Skin epidermis (tissue), 12 donors: Measurements from ENCODE around the gene GSDME.
"Not testable (repeated sequence)": the region's sequence is repeated elsewhere in the genome, so short reads cannot be mapped to it uniquely, and the experiment has no call there.

ENCODE experiments used
- H3K27ac ChIP-seq, 21 experiments: fragments of 200-600 bp; sonication (generic) in 11 of 21; one replicate each; pipeline ENCODE4 v1.5.0; 2020; ENCODE audit warnings: mild to moderate bottlenecking in 3 of 21, inconsistent platforms in 2 of 21, moderate library complexity in 2 of 21
- H3K4me3 ChIP-seq, 7 experiments: fragments of 200-600 bp; sonication (generic) in 2 of 7; one replicate each; pipeline ENCODE4 v1.5.0; 2020; ENCODE audit warnings: inconsistent platforms in 2 of 7, mild to moderate bottlenecking in 2 of 7, moderate library complexity in 1 of 7

GSDME gene

DNA sequence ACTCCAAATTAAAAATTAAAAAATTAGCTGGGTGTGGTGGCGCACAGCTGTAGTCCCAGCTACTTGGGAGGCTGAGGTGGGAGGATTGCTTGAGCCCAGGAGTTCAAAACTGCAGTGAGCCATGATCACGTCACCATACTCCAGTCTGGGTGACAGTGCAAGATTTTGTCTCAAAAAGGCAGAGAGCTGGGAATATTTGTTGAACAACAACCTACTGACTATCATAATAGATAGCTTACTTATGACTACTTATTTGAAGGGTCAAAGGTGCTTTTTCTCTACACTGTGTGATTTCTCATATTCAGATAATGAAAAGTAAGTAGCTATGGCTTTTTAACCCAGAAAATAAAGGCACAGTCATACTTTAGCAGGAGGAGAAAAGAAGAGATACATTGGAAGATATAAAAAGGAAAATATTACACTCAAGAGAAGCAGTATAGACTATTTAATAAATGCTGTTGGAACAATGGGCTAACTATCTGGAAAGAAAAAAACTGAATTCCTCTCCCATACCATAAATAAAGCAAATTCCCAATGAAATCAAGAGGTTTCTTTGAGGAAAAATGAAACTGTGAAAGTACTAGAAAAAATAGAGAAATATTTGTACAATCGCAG, 6.7 kb downstream of the GSDME start:
- H3K27ac ChIP-seq: no peak overlapping the region
- no peak overlapping the region for H3K4me3 ChIP-seq

DNA sequence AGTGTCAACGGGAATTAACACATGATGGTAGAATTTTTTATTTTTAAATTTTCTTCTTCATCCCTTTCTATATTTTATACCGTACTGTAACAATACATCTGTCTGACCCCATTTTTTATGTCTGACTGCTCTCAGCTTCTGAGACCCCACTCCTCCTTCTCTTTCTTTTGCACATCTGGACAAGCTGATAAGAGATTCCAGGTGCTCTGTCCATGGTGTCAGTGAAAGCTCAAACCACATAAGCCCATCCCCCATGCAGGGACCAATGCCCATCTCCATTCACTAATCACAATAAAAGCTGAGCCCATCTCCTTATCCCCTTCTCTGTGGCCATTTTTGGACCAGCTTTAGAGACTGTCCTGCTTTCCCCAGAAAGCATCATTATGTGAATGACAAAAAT, 8.7 kb downstream of the GSDME start:
- H3K27ac ChIP-seq: no peak overlapping the region
- no peak overlapping the region for H3K4me3 ChIP-seq

DNA sequence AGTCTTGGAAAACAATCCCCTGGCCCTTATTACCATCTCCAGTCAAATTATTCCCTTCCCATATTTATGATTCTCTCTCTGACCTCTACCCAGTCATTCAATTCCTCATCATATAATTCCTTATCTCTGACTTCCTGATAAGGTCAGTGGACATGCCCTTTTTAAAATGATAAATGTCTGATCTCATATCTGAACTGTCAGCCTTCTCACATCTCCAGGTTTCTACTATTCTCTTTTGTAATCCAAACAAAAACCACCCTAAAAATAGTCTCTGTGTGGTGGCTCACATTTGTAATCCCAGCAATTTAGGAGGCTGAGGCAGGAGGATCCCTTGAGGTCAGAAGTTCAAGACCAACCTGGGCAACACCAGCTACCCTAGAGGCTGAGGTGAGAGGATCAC, 11.9 kb downstream of the GSDME start:
- no peak overlapping the region for H3K27ac ChIP-seq
- H3K4me3 ChIP-seq: no peak overlapping the region

DNA sequence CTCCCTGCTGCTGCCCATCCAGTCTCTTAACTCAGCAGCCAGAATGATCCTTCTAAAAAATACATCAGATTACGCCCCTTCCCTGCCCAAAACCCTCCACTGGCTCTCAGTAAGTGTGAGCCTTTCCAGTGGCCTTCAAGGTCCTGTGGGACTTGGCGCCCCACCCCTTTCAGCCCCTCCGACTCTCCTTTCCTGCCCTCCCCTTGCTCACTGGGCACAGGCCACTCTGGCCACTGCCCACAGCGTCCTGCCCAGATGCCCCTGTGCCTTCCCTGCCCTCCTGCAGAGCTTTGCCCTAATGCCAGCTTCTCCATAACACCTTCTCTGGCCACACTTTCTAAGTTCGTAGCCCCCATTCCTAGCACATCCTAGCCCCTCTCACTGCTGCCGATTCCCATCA, 13.8 kb downstream of the GSDME start:
- no peak overlapping the region for H3K27ac ChIP-seq
- no peak overlapping the region for H3K4me3 ChIP-seq

DNA sequence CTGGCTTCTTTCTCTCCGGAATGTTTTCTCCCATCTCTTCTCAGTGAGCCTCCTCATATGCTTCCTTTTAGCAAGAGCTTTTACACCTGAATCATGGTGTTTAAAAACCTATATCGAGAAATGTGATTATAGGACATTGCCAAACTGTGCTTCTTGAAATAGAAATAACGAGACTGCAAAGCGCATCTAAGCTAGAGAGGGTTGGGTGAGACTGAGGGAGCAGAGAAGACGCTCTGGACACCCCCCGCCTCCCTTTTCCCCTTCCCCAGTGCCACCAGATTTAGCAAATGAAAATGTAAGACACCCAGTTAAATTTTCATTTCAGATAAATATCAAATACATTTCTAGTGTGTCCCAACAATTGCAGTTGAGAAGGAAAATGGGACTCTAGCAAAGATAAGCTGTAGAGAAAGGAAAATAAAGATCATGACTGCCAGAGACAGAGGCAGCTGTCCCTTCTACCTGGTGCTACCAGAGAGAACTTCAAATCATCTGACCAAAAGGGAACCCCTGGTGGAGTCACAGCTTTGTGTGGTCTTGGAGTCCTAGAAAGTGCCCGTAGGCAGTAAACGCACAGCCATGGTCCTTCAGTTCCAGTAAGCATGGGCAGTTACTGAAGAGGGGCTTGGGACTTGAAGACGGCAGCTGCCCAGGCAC, 14.6 kb downstream of the GSDME start:
- Histone ChIP-seq H3K4me3 (no peak overlapping the region), H3K27ac (peak overlapping the region in 1 of 21 experiments; percentile 16)

DNA sequence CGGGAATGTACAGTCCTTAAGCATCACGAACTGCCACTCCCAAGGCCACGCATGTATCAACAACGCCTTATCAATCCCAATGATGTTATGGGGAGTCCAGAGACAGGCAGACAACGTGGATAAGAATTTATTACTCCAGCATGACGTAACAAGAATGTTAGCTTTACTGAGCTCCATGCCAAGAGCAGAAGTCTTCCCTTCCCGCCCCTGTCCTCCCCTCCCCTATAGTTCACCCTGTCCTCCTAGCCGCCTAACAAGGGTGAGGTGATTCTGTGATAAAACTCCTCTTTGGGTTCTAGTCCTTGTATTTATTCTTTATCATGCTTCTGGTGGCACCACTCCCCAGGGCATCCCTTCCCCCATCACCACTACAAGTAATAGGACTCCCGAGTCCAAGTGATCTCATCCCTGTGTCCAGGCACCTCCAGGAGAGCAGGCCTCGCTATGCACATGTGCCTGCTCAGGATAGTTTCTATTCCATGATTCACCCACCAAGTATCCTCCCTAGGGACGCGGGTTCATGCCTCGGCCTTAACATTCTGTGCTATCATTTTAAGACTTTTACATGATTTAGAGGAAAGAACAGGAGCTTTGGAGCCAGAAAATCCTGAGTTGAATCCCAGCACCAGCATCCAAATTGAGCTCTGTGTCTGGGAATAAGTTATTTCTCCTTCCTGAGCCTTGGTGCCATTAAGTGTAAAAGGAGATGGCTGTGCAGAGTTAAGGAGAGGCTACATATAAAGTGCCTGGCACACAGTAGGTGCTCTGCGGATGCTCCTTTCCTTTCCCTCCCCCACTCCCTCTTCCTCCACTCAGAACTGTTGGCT, 15.4 kb downstream of the GSDME start:
- Histone ChIP-seq H3K4me3 (no peak overlapping the region), H3K27ac (no peak overlapping the region)

DNA sequence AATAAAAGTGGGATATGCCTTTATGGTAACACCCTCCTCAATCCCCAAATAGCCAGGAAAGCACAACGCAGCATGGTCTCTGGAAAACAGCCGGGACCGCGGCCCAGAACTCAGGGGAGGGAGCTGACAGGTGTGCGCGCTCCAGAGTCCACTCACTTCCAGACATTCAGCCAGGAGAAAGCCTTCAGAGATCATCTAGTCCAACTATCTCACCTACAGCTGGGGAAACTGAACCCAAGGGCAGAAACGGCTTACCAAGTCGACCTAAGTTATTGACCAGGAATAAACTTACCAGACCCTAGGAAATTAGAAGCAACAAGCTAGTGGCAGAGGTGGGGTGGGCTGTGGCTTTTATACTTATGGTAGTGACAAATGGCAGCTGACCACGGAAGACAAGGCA, 16.4 kb downstream of the GSDME start:
- Histone ChIP-seq H3K4me3 (no peak overlapping the region), H3K27ac (no peak overlapping the region)

DNA sequence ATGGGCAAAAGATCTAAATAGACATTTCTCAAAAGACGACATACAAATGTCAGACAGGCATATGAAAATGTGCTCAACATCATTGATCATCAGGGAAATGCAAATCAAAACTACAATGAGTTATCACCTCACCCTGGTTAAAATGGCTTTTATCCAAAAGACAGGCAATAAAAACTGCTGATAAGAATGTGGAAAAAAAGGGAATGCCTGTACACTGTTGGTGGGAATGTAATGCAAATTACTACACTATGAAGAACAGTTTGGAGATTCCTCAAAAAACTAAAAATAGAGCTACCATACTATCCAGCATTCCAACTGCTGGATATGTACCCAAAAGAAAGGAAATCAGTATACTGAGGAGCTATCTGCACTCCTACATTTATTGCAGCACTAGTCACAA, 18.0 kb downstream of the GSDME start:
- Histone ChIP-seq H3K4me3 (no peak overlapping the region), H3K27ac (no peak overlapping the region)

DNA sequence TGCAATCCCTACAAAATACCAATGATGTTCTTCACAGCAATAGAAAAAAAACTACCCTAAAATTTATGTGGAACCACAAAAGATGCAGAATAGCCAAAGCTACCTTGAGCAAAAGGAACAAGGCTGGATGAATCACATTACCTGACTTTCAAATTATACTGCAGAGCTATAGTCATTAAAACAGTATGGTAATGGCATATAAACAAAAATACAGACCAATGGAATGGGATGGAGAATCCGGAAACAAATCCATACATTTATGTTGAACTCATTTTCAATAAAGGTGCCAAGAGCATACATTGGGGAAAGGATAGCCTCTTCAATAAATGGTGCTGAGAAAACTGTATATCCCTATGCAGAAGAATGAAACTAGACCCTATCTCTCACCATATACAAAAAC, 18.7 kb downstream of the GSDME start:
- H3K4me3 ChIP-seq: no peak overlapping the region
- H3K27ac ChIP-seq: no peak overlapping the region

DNA sequence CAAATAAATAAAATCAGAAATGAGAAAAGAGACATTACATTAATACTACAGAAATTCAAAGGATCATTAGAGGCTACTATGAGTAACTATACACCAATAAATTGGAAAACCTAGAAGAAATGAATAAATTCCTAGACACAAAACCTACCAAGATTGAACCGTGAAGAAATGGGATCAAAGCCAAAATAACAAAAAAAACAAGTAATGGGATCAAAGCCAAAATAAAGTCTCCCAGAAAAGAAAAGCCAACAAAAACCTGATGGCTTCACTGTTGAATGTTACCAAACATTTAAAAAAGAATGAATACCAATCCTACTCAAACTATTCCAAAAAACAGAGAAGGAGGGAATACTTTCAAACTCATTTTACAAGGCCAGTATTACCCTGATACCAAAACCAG, 20.0 kb downstream of the GSDME start:
- H3K4me3 ChIP-seq: no peak overlapping the region
- no peak overlapping the region for H3K27ac ChIP-seq

DNA sequence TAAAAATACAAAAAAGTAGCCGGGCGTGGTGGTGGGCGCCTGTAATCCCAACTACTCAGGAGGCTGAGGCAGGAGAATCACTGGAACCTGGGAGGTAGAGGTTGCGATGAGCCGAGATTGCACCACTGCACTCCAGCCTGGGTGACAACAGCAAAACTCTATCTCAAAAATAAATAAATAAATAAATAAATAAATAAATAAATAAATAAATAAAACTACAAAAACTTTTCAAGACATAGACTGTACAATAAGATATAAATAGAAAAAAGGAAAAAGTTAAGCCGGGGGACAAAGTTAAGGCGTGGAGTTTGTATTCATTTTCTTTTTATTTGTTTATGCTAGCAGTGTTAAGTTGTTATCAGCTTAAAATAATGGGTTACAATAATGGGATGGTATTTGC, 21.7 kb downstream of the GSDME start:
- not testable (repeated sequence) for H3K27ac ChIP-seq, H3K4me3 ChIP-seq

DNA sequence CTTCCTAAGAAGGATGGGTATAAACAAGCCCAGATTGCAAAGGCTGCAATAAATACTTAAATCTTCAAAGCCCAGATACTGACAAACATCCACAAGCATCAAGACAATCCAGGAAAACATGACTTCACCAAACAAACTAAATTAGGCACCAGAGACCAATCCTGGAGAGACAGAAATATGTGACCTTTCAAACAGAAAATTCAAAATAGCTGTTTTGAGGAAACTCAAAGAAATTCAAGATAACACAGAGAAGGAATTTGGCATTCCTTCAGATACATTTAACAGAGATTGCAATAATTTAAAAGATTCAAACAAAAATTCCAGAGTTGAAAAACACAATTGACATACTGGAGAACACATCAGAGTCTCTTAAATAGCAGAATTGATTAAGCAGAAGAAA, 23.0 kb downstream of the GSDME start:
- H3K27ac ChIP-seq: no peak overlapping the region
- H3K4me3 ChIP-seq: no peak overlapping the region

DNA sequence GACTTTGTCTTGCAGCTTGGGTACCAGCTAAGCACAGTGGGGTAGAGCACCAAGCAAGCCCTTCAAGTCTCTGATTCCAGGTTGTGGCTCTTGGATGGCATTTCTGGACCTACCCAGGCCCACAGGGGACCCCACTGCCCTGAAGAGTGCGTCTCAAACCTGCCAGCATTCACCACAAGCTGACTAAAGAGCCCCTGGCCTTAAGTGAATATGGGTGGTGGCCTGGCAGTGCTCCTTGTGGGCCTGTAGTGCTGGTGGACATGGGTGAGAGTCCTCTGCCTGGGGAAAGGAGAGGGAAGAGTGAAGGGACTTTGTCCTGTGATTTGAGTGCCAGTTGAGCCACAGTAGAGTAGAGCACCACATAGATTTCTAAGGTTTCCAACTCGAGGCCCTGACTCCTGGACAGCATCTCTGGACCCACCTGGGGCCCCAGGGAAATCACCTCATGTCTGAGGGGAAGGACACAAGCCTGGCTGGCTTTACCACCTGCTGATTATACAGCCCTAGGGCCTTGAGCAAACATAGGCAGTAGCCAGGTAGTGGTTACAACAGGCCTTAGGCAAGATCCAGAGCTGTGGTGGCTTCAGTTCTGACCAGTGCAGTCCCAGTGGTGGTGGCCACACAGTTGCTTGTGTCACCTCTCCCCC, 23.7 kb downstream of the GSDME start:
- no peak overlapping the region for H3K4me3 ChIP-seq
- no peak overlapping the region for H3K27ac ChIP-seq

DNA sequence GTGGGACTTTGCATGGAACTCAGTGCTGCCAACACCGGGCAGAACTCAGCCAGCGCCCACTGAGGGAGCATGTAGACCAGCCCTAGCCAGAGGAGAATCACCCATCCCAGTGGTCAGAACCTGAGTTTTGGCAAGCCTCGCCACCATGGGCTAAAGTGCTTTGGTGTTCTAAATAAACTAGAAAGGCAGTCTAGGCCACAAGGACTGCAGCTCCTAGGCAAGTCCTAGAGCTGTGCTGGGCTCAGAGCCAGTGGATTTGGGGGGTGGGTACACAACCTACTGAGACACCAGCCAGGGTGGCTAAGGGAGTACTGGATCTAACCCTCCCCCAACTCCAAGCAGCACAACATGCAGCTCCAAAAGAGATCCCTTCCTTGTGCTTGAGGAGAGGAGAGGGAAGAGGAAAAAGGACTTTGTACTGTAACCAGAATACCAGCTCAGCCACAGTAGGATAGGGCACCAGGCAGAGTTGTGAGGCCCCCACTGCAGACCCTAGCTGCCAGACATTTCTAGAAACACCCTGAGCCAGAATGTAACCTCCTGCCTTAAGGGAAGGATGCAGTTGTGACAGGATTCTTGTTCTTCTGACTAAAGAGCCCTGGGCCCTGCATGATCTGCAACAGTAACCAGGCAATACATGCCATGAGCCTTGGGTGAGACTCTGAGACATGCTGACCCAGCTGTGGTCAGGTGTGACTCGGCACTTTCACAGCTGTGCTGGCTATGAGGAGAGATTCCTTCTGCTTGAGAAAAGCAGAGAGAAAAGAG, 24.4 kb downstream of the GSDME start:
- Histone ChIP-seq H3K27ac (no peak overlapping the region), H3K4me3 (no peak overlapping the region)

DNA sequence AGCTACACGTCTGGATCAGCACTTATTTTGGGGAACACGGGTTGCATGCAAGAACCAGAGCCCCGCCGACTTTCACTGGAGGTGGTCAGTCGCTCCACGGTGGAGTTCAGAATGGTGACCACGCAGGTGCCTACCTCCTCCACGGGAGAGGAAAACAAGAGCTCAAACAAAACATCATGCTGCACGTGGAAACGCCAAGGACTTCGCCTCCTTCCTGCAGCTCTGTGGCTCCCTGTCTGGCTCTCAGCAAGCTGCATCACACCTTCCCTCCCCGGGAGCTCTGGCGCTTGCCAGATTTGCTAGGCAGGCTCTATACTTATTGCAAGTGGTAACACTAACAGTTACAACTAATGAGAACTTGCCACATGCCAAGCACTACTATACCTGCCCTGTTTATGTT, 26.0 kb downstream of the GSDME start:
- Histone ChIP-seq H3K4me3 (no peak overlapping the region), H3K27ac (no peak overlapping the region)

DNA sequence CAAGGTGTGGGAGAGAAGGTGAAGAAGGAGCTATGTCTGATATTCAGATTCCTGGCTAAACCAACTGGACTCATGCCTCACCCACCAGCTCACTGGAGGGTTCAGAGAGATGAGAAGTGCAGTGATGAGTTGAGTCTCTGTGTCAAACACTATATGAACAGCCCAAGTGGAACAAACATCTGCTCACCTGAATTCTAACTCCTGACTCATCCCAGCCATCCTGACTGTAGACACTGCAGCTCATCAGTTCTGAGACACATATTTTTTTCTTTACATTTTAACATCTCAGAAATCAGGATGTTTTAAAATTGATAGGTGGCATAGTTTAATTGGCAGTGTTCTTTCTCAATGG, 27.3 kb downstream of the GSDME start:
- Histone ChIP-seq H3K27ac (no peak overlapping the region), H3K4me3 (no peak overlapping the region)

DNA sequence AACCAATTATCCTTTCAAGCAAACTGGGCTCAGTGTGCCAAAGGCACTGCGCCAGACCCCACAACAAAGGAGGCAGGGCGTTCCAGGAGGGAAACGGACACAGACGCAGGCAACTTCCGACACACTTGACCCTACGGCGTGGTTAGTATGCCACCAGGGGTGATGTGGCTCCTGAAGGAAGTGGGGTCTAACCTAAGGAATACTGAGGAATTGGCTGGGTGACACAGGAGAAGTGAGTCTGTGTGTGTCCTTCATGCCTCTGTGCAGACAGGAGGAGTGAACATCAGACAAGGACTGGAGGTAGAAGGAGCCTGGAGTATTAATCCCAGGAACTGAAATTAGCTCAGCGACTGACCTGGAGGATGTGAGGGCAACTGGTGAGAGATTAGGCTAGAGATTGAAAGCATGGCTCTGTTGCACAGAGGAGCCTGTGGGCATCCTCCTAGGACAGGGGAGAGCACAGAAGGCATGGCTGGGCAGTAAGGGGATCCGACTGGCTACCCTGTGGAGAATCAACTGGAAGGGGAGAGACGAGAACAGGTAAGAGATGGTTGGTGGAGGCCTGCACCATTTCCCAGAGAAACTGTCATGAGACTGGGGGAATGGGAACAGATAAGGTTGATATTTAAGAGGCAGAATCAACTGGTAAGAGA, 27.8 kb downstream of the GSDME start:
- Histone ChIP-seq H3K27ac (no peak overlapping the region), H3K4me3 (no peak overlapping the region)

DNA sequence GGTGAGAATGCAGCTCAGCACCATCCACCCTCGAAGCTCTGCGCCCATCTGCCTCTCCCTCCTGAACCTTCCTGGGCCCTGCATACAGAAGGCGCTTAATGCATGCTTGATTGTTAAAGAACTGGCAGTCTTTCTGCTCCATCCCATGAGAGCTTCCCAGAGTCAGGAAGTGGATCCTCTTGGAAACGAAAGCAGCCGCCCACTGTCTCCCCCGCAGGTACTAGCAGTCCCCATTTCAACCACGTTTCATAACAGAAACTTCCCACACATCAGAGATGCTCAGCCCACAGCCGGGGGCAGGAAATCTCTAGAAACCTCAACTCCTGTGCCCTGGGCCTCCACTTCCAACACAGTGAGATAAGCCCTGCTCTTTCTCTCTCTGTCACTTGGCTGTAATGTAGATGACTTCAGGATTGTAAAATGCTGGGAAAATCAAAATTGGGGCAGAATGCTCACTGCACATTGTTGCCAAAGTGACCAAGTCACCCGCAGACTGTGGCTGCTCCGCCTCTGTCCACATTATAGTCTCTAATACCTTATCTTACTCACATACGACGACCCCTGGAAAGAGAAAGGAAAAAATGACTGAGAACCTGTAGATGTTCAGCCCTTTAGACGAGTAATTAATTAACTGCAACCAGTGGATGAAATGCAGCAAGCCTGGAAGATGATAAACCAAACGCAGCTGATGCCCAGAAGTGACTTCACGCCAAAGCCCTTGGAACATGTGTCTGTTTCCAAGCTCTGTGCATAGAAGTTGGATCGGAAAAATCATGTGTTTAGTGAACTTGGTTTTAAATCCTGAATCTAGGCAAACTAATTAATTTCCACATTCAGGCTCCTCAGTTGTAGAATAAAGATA, 28.5 kb downstream of the GSDME start:
- Histone ChIP-seq H3K27ac (no peak overlapping the region), H3K4me3 (no peak overlapping the region)

DNA sequence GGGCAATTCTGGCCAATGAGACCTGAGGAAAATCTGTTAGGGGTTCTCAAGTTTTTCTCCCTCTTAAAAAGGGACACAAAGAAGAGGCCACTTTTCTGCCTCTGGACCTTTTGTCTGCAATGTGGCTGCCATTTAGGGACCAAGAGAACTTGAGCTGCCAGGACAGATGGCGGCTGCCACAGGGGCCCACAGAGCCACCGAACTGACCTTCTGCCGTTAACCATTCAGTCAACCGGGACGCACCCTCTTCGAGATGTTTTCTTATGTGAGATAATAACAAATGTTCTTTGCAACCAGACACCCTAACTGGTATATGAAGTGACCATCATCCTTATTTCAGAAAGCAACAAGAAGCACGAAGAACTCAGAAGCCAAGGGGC, 29.2 kb downstream of the GSDME start:
- no peak overlapping the region for H3K4me3 ChIP-seq
- H3K27ac ChIP-seq: no peak overlapping the region
